Prostate gland (tissue), 2 donors: ENCODE results near the gene MIEF2. TPM values are rescaled to one million over a fixed set of nuclear protein-coding genes. Genes with fewer than 3 reads are reported as not detected.
A peak's percentile ranks its signal among the peaks of the same experiment; 100 is the strongest.

Source experiments
- DNase-seq: peaks from one replicate; pipeline ENCODE4 v3.0.0-alpha.2; 2019; ENCODE audit warnings: low spot score
- H3K27ac ChIP-seq, 2 donors: fragments of 200-600 bp; sonication (generic); 2 replicates each; pipeline ENCODE4 v1.5.1; 2017 to 2019
- H3K27me3 ChIP-seq: fragments of 200-600 bp; sonication (generic); replicated peaks from 2 replicates; pipeline ENCODE4 v1.5.1; 2019; ENCODE audit not compliant: insufficient read depth
- H3K36me3 ChIP-seq, 2 donors: fragments of 200-600 bp; sonication (generic); 1 replicate in 1 of 2; 2 replicates in 1 of 2; pipeline versions ENCODE4 v1.5.1 to v1.8.1; 2017 to 2019
- H3K4me1 ChIP-seq: fragments of 200-600 bp; sonication (generic); replicated peaks from 2 replicates; pipeline ENCODE4 v1.5.1; 2019
- H3K4me3 ChIP-seq, 2 donors: fragments of 200-600 bp; sonication (generic); 2 replicates each; pipeline ENCODE4 v1.5.1; 2017 to 2019
- H3K9me3 ChIP-seq: fragments of 200-600 bp; sonication (generic); 2 replicates; pipeline ENCODE4 v1.5.1; 2017
- CTCF ChIP-seq, 4 experiments: fragments of 200-600 bp in 2 of 4; fragments of 450-650 bp in 2 of 4; sonication (generic) in 2 of 4; IDR thresholded peaks; 1 replicate in 3 of 4; 2 replicates in 1 of 4; pipeline ENCODE4 v1.5.1; 2016 to 2019; ENCODE audit warnings: antibody characterized with exemption in 4 of 4, mild to moderate bottlenecking in 2 of 4, moderate library complexity in 2 of 4
- POLR2A ChIP-seq: fragments of 450-650 bp; IDR thresholded peaks from one replicate; pipeline ENCODE4 v1.6.1; 2016; ENCODE audit warnings: antibody characterized with exemption, mild to moderate bottlenecking
- POLR2AphosphoS5 ChIP-seq: sonication (generic); formaldehyde crosslinking; IDR thresholded peaks from one replicate; pipeline ENCODE4 v1.6.1; 2017; ENCODE audit warnings: antibody characterized with exemption
- WGBS: methylation state at CpG from one replicate; pipeline ENCODE4 v1.1.5; 2018; 5-methylcytosine and 5-hydroxymethylcytosine counted together
- intact Hi-C: fragments of 100-400 bp; cut with DNase I; formaldehyde crosslinking; loops from one replicate; pipeline ENCODE4 v1.14.2; 2022
- total RNA-seq, 2 donors: library from RNA; depleted of rRNA; stranded (reverse); fragments of >200 nt; gene quantifications; one replicate each; pipeline ENCODE4 v1.1.0, GENCODE V29; 2016

MIEF2 gene
- total RNA-seq, 2 donors from 2014 or later = 22.3 to 28.7 TPM

GRCh38 chr17:18261659-18262058 is 1.2 kb downstream of the MIEF2 start:
- peak overlapping the region; percentile 88 to 95 for H3K27ac ChIP-seq
- H3K4me1 ChIP-seq = peaks cover 11% of the 10 kb centered on the region
- peak overlapping the region; percentile 72 to 87 for H3K4me3 ChIP-seq
- H3K36me3 ChIP-seq = peaks cover 11 to 19% of the 10 kb centered on the region in 2 donors
- TF ChIP-seq POLR2A (no peak), CTCF (IDR thresholded peaks at IDR 0.05) (no peak), POLR2AphosphoS5 (no peak)
- 47% methylated on average over 3 of the region's 3 CpGs for WGBS
- no peaks in the 10 kb centered on the region for H3K27me3 ChIP-seq
- intact Hi-C loops = no loop called here
- H3K9me3 ChIP-seq = no peaks in the 10 kb centered on the region
- no peak for DNase-seq

- Histone ChIP-seq H3K4me3 (no peak overlapping the region), H3K27me3 (no peaks in the 10 kb centered on the region), H3K9me3 (no peaks in the 10 kb centered on the region), H3K27ac (peak overlapping the region in 1 of 2 donors; percentile 88), H3K36me3 (peaks cover 11 to 19% of the 10 kb centered on the region in 2 donors), H3K4me1 (peaks cover 8% of the 10 kb centered on the region)
- TF ChIP-seq POLR2A = no peak
- intact Hi-C loops = no loop called here
- 67% methylated on average over 2 of the region's 2 CpGs for WGBS
- DNase-seq = no peak
Measured at GRCh38 chr17:18262111-18262510, 1.6 kb downstream of the MIEF2 start.

GRCh38 chr17:18262641-18263040 is 2.2 kb downstream of the MIEF2 start:
- H3K36me3 ChIP-seq = peaks cover 11 to 19% of the 10 kb centered on the region in 2 donors
- H3K9me3 ChIP-seq = no peaks in the 10 kb centered on the region
- H3K4me3 ChIP-seq = no peak overlapping the region
- WGBS = 83% methylated on average over 12 of the region's 12 CpGs
- intact Hi-C loops = no loop called here
- no peak for DNase-seq
- no peaks in the 10 kb centered on the region for H3K27me3 ChIP-seq
- TF ChIP-seq POLR2AphosphoS5 (no peak), POLR2A (no peak), CTCF (IDR thresholded peaks at IDR 0.05) (no peak)
- H3K4me1 ChIP-seq = peaks cover 3% of the 10 kb centered on the region
- no peak overlapping the region for H3K27ac ChIP-seq

GRCh38 chr17:18263885-18264682 is 3.6 kb downstream of the MIEF2 start:
- H3K4me3 ChIP-seq = no peak overlapping the region
- no peak overlapping the region for H3K27ac ChIP-seq
- no peaks in the 10 kb centered on the region for H3K9me3 ChIP-seq
- H3K4me1 ChIP-seq = peaks cover 2% of the 10 kb centered on the region
- no peak for DNase-seq
- H3K36me3 ChIP-seq = peaks cover 11 to 19% of the 10 kb centered on the region in 2 donors
- 93% methylated on average over 33 of the region's 50 CpGs for WGBS
- intact Hi-C loops = no loop called here
- H3K27me3 ChIP-seq = no peaks in the 10 kb centered on the region
- no peak for TF ChIP-seq POLR2A
- TF ChIP-seq POLR2AphosphoS5 = no peak
- no peak for TF ChIP-seq CTCF (IDR thresholded peaks at IDR 0.05)

GRCh38 chr17:18267366-18267765 is 6.9 kb downstream of the MIEF2 start:
- H3K4me3 ChIP-seq = no peak overlapping the region
- TF ChIP-seq POLR2A = no peak
- no peak for TF ChIP-seq POLR2AphosphoS5
- no peak for TF ChIP-seq CTCF (IDR thresholded peaks at IDR 0.05)
- H3K27me3 ChIP-seq = no peaks in the 10 kb centered on the region
- H3K36me3 ChIP-seq = peaks cover 11 to 19% of the 10 kb centered on the region in 2 donors
- DNase-seq = no peak
- intact Hi-C loops = no loop called here
- no peak overlapping the region for H3K27ac ChIP-seq
- no peaks in the 10 kb centered on the region for H3K4me1 ChIP-seq
- WGBS = 75% methylated on average over 8 of the region's 10 CpGs
- no peaks in the 10 kb centered on the region for H3K9me3 ChIP-seq
